Esophagus (tissue), 2 donors: ENCODE results near the gene MYOG. TPM values are rescaled to one million over a fixed set of nuclear protein-coding genes. Genes with fewer than 3 reads are reported as not detected.

ENCODE experiments used
- H3K27ac ChIP-seq, 2 donors: one replicate each; pipeline ENCODE4 v1.5.1; 2013; ENCODE audit warnings: low read depth in 2 of 2, mild to moderate bottlenecking in 2 of 2, inconsistent platforms in 1 of 2, low read length in 1 of 2, moderate library complexity in 1 of 2
- H3K27me3 ChIP-seq, 2 donors: one replicate each; pipeline ENCODE4 v1.6.1; 2013; ENCODE audit warnings: low read length in 2 of 2, control low read depth in 1 of 2, mild to moderate bottlenecking in 1 of 2; ENCODE audit not compliant: insufficient read depth in 2 of 2, control insufficient read depth in 1 of 2
- H3K36me3 ChIP-seq, 2 donors: one replicate each; pipeline ENCODE4 v1.6.1; 2013; ENCODE audit warnings: low read length in 1 of 2; ENCODE audit not compliant: control insufficient read depth in 2 of 2, insufficient read depth in 2 of 2
- H3K4me1 ChIP-seq, 2 donors: one replicate each; pipeline ENCODE4 v1.6.1; 2013; ENCODE audit warnings: low read length in 1 of 2; ENCODE audit not compliant: control insufficient read depth in 2 of 2, insufficient read depth in 2 of 2
- H3K4me3 ChIP-seq, 2 donors: one replicate each; pipeline ENCODE4 v1.5.1; 2013; ENCODE audit warnings: low read length in 2 of 2, mild to moderate bottlenecking in 2 of 2, low read depth in 1 of 2, moderate library complexity in 1 of 2
- H3K9me3 ChIP-seq, 2 donors: one replicate each; pipeline ENCODE4 v1.6.1; 2013; ENCODE audit warnings: mild to moderate bottlenecking in 2 of 2, low read depth in 1 of 2, low read length in 1 of 2, moderate library complexity in 1 of 2; ENCODE audit not compliant: control insufficient read depth in 2 of 2, insufficient read depth in 1 of 2
- WGBS, 2 donors: extraction: QIAGEN DNeasy Blood & Tissue Kit; methylation state at CpG; one replicate each; pipeline ENCODE4 v1.1.7; 2013; 5-methylcytosine and 5-hydroxymethylcytosine counted together
- polyA plus RNA-seq, 2 donors: library from polyadenylated mRNA; stranded (reverse); fragments of 200-250 nt; gene quantifications; one replicate each; pipeline ENCODE4 v1.2.3, GENCODE V29; 2013
- donor health status: healthy with polysubstance abuse.
- donor health status: Bipolar disorder and iron deficiency.

Gene MYOG
- polyA plus RNA-seq, 2 donors: not detected

DNA sequence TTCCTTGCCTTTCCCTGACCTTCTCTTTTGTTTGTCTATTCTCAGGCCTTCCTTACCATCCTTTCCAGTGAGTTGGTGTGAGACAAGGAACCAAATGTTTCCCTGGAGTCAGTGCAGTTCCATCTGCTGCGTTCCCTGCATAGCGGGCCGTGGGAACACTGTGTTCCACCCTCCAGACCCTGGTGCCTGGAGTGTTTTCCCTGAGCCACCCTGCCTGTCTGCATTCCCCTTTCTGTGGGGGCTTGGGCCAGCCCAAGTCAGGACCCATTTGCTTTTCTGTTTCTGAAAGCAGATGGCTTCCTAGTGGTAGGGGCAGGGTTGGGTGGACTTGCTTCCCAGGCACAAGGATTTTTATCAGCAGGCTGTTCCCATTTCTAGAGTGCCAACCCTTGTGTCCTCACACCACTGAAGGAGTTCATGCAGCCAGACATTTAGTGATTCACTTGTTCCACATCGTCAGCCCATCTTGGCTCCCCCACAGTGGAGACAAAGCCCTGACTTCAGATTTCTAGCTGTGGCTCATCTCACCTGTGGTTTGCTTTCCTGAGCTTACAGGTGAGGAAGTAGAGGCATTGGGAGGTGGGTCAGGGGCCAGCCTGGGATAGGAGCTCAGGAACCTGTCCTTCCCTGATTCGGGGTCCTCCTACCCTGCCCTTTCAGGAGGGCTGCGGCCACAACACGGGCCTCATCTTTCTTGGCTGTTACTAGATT lies 14.1 kb upstream of the MYOG start:
- no peak overlapping the region for H3K27ac ChIP-seq
- H3K27me3 ChIP-seq: no peaks in the 10 kb centered on the region
- no peaks in the 10 kb centered on the region for H3K9me3 ChIP-seq
- no peaks in the 10 kb centered on the region for H3K4me1 ChIP-seq
- no peaks in the 10 kb centered on the region for H3K36me3 ChIP-seq
- H3K4me3 ChIP-seq: no peak overlapping the region
- WGBS, 2 donors: 83 to 87% methylated on average over 7 of the region's 7 CpGs

DNA sequence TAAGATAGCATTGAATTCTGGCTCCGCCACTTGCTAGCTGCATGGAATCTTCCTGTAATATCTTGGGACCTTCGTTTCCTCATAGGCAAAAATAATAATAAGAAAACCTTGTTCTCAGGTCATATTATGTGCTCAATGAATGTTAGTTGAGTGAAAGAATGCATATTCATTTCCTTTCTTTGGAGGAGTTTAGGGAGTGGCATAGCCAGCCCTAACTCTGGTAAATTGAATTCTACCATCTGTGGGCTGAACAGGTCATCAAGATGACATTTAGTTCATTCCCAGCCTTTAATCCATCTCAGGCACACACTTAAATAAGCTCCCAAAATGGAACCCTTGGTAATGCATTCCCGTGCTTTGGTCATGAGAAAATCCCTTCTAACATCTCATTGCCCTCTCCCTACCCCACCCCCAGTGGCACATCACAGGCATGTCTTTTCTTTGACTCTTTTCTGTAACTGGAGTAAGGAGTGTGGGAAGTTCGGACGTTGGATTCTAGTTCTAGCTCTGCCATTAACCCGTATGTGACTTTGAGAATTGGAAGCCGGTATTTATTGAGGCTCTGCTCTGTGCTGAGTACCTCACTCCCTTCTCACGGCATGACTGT lies 13.2 kb upstream of the MYOG start:
- Histone ChIP-seq H3K4me3 (no peak overlapping the region), H3K4me1 (no peaks in the 10 kb centered on the region), H3K9me3 (no peaks in the 10 kb centered on the region), H3K27ac (no peak overlapping the region), H3K36me3 (no peaks in the 10 kb centered on the region), H3K27me3 (no peaks in the 10 kb centered on the region)
- 82 to 85% methylated on average over 8 of the region's 8 CpGs for WGBS, 2 donors

DNA sequence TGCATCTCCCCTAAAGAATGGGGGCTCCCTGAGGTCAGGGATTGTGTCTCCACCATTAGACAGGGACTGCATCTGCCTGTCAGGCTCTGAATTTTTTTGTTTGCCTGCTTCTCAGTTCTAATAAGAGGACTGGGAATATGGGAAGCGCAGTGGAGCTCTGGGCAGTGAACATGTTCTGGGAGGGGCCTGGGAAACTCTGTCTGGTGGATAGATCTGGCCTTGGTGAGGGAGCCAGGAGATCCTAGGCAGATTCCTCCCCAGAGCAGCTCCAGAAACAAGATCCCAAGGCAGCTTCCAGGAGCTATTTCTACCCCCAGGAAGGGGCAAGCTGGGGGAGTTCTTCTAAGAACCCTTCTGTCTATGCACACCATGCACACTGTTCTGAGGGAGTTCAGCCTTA lies 12.6 kb upstream of the MYOG start:
- Histone ChIP-seq H3K4me3 (no peak overlapping the region), H3K27ac (no peak overlapping the region), H3K4me1 (no peaks in the 10 kb centered on the region), H3K9me3 (no peaks in the 10 kb centered on the region), H3K36me3 (no peaks in the 10 kb centered on the region), H3K27me3 (no peaks in the 10 kb centered on the region)
- WGBS, 2 donors: 79 to 85% methylated on average over 1 of the region's 1 CpG

DNA sequence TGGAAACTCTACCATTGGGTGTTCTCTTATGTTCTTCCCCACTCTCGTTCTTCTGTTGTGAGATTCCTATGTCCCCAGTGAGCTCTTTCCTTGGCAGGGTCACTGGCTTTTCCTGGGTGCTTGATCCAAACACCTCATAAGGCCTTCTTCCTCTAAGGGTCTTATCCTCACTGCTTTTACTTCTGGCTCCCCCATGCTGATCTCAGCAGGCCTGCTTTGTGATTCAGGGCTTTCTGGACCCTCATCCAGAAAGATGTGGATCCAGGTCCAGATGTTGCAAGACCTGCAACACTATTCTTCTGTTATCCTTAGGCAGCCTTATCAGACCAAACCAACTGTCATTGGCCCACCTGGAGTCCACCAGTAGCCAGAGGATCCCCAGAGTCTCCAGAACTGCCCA lies 11.2 kb upstream of the MYOG start:
- H3K36me3 ChIP-seq: no peaks in the 10 kb centered on the region
- H3K27me3 ChIP-seq: no peaks in the 10 kb centered on the region
- 77 to 83% methylated on average over 1 of the region's 1 CpG for WGBS, 2 donors
- H3K27ac ChIP-seq: no peak overlapping the region
- H3K9me3 ChIP-seq: no peaks in the 10 kb centered on the region
- no peak overlapping the region for H3K4me3 ChIP-seq
- H3K4me1 ChIP-seq: peaks cover 0 to under 1% of the 10 kb centered on the region in 2 donors

DNA sequence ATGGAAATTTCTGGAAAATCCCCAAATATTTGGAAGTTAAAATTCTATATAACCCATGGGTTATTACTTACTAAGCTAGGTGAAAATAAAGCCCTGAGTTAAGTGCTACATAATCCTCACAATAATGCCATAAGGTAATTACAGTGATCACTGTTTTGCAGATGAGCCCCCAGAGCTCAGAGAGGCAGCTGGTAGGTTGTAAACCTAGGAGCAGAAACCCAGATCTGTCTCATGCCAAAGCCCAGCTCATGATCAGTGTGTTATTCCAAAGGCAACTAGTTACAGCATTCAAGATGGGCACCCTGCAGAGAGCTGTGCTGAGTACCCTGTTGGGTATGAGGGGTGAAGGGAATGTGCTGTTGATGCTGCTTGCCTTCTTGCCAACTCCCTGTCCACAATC lies 10.8 kb upstream of the MYOG start:
- no peaks in the 10 kb centered on the region for H3K36me3 ChIP-seq
- H3K27me3 ChIP-seq: no peaks in the 10 kb centered on the region
- peaks cover 0 to 4% of the 10 kb centered on the region in 2 donors for H3K4me1 ChIP-seq
- no peak overlapping the region for H3K27ac ChIP-seq
- no peak overlapping the region for H3K4me3 ChIP-seq
- no peaks in the 10 kb centered on the region for H3K9me3 ChIP-seq

DNA sequence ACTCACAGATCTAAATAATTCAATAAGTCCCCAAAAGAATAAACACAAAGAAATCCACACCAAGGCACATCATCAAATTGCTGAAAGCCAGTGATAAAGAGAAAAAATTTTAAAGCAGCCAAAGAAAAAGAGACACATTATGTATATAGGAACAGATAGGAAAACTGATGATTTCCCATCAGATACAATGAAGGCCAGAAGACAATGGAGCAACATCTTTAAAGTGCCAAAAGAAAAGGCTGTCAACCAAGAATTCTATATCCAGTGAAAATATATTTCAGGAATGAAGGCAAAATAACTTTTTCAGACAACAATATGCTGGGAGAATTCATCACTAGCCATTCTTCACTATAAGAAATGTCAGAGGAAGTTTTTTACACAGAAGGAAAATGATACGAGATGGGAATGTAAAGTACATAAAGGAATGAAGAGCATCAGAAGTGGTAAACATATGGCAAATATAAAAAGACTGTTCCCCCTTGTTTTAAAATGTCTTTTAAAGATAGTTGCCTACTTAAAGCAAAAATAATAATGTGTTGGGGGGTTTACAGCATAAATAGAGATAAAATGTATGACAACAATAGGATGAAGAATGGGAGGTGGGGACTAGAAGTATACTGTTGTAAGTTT lies 9.4 kb upstream of the MYOG start:
- WGBS, 2 donors: 90 to 91% methylated on average over 1 of the region's 1 CpG
- H3K4me1 ChIP-seq: peaks cover 0 to 4% of the 10 kb centered on the region in 2 donors
- no peaks in the 10 kb centered on the region for H3K27me3 ChIP-seq
- no peaks in the 10 kb centered on the region for H3K9me3 ChIP-seq
- no peak overlapping the region for H3K27ac ChIP-seq
- H3K4me3 ChIP-seq: no peak overlapping the region
- no peaks in the 10 kb centered on the region for H3K36me3 ChIP-seq

DNA sequence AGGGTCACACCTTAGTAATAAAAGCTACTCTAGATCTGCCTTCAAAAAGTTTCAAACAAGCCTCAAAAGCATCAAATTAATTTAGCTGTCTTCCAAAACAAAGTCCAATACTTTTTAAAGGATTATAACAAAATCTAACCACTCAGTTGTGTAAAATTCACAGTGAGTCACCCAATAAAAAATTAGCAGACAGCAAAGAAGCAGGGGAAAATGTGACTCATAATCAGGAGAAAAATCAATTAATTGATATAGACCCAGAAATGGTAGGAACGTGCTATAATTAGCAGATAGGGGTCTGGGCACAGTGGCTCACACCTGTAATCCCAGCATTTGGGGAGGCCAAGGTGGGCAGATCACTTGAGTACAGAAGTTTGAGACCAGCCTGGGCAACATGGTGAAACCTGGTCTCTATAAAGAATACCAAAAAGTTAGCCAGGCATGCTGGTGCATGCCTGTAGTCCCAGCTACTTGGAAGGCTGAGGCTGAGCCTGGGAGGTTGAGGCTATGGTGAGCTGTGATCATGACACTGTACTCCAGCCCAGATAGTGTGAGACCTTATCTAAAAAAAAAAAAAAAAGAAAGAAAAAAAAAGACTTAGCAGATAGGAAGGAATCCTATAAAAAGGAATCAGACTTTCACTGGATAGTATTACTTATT lies 8.1 kb upstream of the MYOG start:
- no peaks in the 10 kb centered on the region for H3K27me3 ChIP-seq
- no peak overlapping the region for H3K4me3 ChIP-seq
- WGBS, 2 donors: 65 to 74% methylated on average over 1 of the region's 1 CpG
- H3K36me3 ChIP-seq: no peaks in the 10 kb centered on the region
- no peak overlapping the region for H3K27ac ChIP-seq
- H3K4me1 ChIP-seq: peaks cover 0 to 4% of the 10 kb centered on the region in 2 donors
- H3K9me3 ChIP-seq: no peaks in the 10 kb centered on the region

DNA sequence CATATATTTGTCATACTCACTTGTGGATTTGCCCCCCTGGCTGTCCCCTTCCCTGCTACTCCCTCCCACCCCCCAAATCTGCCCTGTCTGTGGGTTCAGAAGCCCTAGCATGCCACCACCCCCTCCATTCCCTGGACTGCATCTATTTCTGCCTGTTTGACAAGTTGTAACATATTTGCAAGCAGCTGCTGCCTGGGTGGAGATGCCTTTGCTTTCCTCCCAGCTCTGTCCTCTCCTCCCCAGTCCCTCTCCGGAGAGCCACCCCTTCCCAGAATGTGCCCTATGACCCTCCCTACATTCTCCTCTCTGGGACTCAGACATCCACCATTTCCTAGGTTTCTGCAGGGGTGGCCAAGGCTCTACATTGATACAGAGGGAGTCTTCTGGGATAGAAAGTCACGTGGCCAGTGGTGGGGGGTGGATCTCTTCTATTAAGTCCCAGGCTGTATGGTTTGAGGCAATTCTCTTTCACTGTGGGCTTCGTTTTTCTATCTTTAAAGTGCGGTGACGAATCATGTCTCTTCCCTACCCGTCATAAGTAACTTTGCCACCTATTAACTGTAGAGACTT lies 6.0 kb upstream of the MYOG start:
- Histone ChIP-seq H3K27ac (no peak overlapping the region), H3K4me3 (no peak overlapping the region), H3K4me1 (peaks cover 0 to 4% of the 10 kb centered on the region in 2 donors), H3K36me3 (no peaks in the 10 kb centered on the region), H3K27me3 (no peaks in the 10 kb centered on the region), H3K9me3 (no peaks in the 10 kb centered on the region)
- 69 to 72% methylated on average over 6 of the region's 6 CpGs for WGBS, 2 donors

DNA sequence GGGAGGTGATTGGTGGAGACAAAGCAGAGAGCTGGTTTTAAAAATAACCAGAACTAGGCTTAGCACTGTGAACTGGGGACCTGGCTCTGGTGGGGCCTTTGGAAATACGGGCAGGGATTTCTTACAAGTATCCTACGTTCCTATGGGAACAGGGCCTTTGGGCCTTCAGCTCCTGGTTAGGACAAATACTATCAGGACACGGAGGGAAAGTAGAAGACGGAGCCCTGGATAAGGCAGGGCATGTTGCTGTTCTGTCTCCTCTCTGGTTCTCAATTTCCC lies 5.3 kb upstream of the MYOG start:
- Histone ChIP-seq H3K27me3 (no peaks in the 10 kb centered on the region), H3K4me1 (peaks cover 0 to 4% of the 10 kb centered on the region in 2 donors), H3K4me3 (no peak overlapping the region), H3K36me3 (no peaks in the 10 kb centered on the region), H3K9me3 (no peaks in the 10 kb centered on the region), H3K27ac (no peak overlapping the region)
- WGBS, 2 donors: 65 to 89% methylated on average over 4 of the region's 4 CpGs
